Left ventricle myocardium inferior (tissue), 1 donor: ENCODE measurements around the gene SLC25A34. TPM values are rescaled to one million over a fixed set of nuclear protein-coding genes. Genes with fewer than 3 reads are reported as not detected.
A peak's percentile ranks its signal among the peaks of the same experiment; 100 is the strongest.

Experiments used
- DNase-seq: peaks from one replicate; pipeline ENCODE4 v3.0.0-alpha.2; 2020
- H3K27ac ChIP-seq: fragments of 200-600 bp; replicated peaks from 2 replicates; pipeline ENCODE4 v1.8.0; 2021
- H3K27me3 ChIP-seq: fragments of 200-600 bp; 2 replicates; pipeline ENCODE4 v1.8.0; 2021; ENCODE audit warnings: low read depth
- H3K36me3 ChIP-seq: fragments of 200-600 bp; 2 replicates; pipeline ENCODE4 v1.8.0; 2021
- H3K4me1 ChIP-seq: fragments of 200-600 bp; 2 replicates; pipeline ENCODE4 v1.8.0; 2021
- H3K4me3 ChIP-seq: fragments of 200-600 bp; 2 replicates; pipeline ENCODE4 v1.8.0; 2021; ENCODE audit warnings: mild to moderate bottlenecking, moderate library complexity
- H3K9me3 ChIP-seq: fragments of 200-600 bp; replicated peaks from 2 replicates; pipeline ENCODE4 v1.8.0; 2021
- CTCF ChIP-seq: fragments of 200-600 bp; IDR thresholded peaks from 2 replicates; pipeline ENCODE4 v1.8.0; 2021; ENCODE audit warnings: antibody characterized with exemption, mild to moderate bottlenecking, borderline replicate concordance
- intact Hi-C: fragments of 100-400 bp; cut with micrococcal nuclease; formaldehyde crosslinking; loops from one replicate; pipeline ENCODE4 v1.11.0; 2022
- total RNA-seq: library from RNA; stranded (reverse); fragmentation: NEBNext Ultra II Directional; extraction: Animal tissue kit (Norgen Biotek cat#: 25700); gene quantifications from one replicate; pipeline ENCODE4 v1.2.1, GENCODE V29; 2021
- donor health status: DM: no; HTN: yes; CAD: no; lungs with severe emphysema.

The SLC25A34 gene
- total RNA-seq, 1 donor from 2014 or later, result 34.0 TPM

- H3K9me3 ChIP-seq, result no peaks in the 10 kb centered on the region
- no peaks in the 10 kb centered on the region for H3K36me3 ChIP-seq
- H3K4me3 ChIP-seq, result no peak overlapping the region
- no peak for TF ChIP-seq CTCF
- H3K27ac ChIP-seq, result peak overlapping the region; percentile 56
- DNase-seq, result no peak
- peaks cover 47% of the 10 kb centered on the region for H3K27me3 ChIP-seq
- peaks cover 56% of the 10 kb centered on the region for H3K4me1 ChIP-seq
- intact Hi-C loops, result no loop called here
Measured at GRCh38 chr1:15757016-15757543, 21.0 kb downstream of the SLC25A34 start.

GRCh38 chr1:15757575-15758342, 21.7 kb downstream of the SLC25A34 start:
- Histone ChIP-seq H3K4me1 (peaks cover 63% of the 10 kb centered on the region), H3K9me3 (no peaks in the 10 kb centered on the region), H3K36me3 (no peaks in the 10 kb centered on the region), H3K27me3 (peaks cover 47% of the 10 kb centered on the region), H3K27ac (peak overlapping the region; percentile 56), H3K4me3 (peak overlapping the region; percentile 87)
- intact Hi-C loops, result no loop called here
- TF ChIP-seq CTCF, result no peak
- DNase-seq, result no peak

- H3K4me1 ChIP-seq, result peaks cover 68% of the 10 kb centered on the region
- H3K36me3 ChIP-seq, result no peaks in the 10 kb centered on the region
- peak within 1 kb of the TSS; percentile 86 for H3K27ac ChIP-seq
- TF ChIP-seq CTCF, result no peak
- no peaks in the 10 kb centered on the region for H3K9me3 ChIP-seq
- intact Hi-C loops, result no loop called here
- peaks cover 47% of the 10 kb centered on the region for H3K27me3 ChIP-seq
- no peak for DNase-seq
- peak within 1 kb of the TSS; percentile 87 for H3K4me3 ChIP-seq
Measured at GRCh38 chr1:15758343-15758931, 22.4 kb downstream of the SLC25A34 start, which contains the start of gene FBLIM1. Gene FBLIM1, plus strand, starts transcription at chr1:15758795. Its CDS starts 6,189 bp downstream, at chr1:15764984.

GRCh38 chr1:15758953-15759661, 23.0 kb downstream of the SLC25A34 start:
- H3K27ac ChIP-seq, result peak overlapping the region; percentile 86
- H3K4me1 ChIP-seq, result peaks cover 75% of the 10 kb centered on the region
- peaks cover 47% of the 10 kb centered on the region for H3K27me3 ChIP-seq
- no peak for TF ChIP-seq CTCF
- intact Hi-C loops, result no loop called here
- peak overlapping the region; percentile 87 for H3K4me3 ChIP-seq
- H3K9me3 ChIP-seq, result no peaks in the 10 kb centered on the region
- no peaks in the 10 kb centered on the region for H3K36me3 ChIP-seq
- DNase-seq, result no peak

GRCh38 chr1:15760520-15761211, 24.6 kb downstream of the SLC25A34 start:
- peaks cover 10% of the 10 kb centered on the region for H3K36me3 ChIP-seq
- no peaks in the 10 kb centered on the region for H3K9me3 ChIP-seq
- H3K27ac ChIP-seq, result peak overlapping the region; percentile 86
- H3K4me1 ChIP-seq, result peaks cover 90% of the 10 kb centered on the region
- peaks cover 47% of the 10 kb centered on the region for H3K27me3 ChIP-seq
- peak overlapping the region; percentile 87 for H3K4me3 ChIP-seq
- DNase-seq, result peak; percentile 66
- intact Hi-C loops, result no loop called here
- no peak for TF ChIP-seq CTCF
